ENCODE results near the gene CRB1. TPM values are rescaled to one million over a fixed set of nuclear protein-coding genes. Genes with fewer than 3 reads are reported as not detected.

Gene CRB1
- total RNA-seq, 2 experiments from 2014 or later = 0.09 TPM; not detected in 1

- no peak for DNase-seq
- no peak for ATAC-seq (ENCODE audit: low read depth)
Measured at GRCh38 chr1:197269053-197269452, 1.0 kb downstream of the CRB1 start.

GRCh38 chr1:197272791-197273190, 4.7 kb downstream of the CRB1 start:
- Mint-ChIP-seq H3K4me3 (no peak overlapping the region), H3K4me1 (no peaks in the 10 kb centered on the region), H3K9me3 (no peaks in the 10 kb centered on the region), H3K27me3 (no peaks in the 10 kb centered on the region), H3K27ac (no peak overlapping the region), H3K36me3 (no peaks in the 10 kb centered on the region)
- POLR2A ChIA-PET = no interaction called here
- ATAC-seq (ENCODE audit: low read depth) (no peak), DNase-seq (no peak)

More at GRCh38 chr1:197269053-197269452, 1.0 kb downstream of the CRB1 start:
- Mint-ChIP-seq H3K27me3 (no peaks in the 10 kb centered on the region), H3K4me3 (no peak overlapping the region), H3K4me1 (no peaks in the 10 kb centered on the region), H3K36me3 (no peaks in the 10 kb centered on the region), H3K9me3 (no peaks in the 10 kb centered on the region), H3K27ac (no peak overlapping the region)
- POLR2A ChIA-PET = no interaction called here

- Mint-ChIP-seq H3K9me3 (no peaks in the 10 kb centered on the region), H3K4me1 (no peaks in the 10 kb centered on the region), H3K27me3 (no peaks in the 10 kb centered on the region), H3K27ac (no peak overlapping the region), H3K4me3 (no peak overlapping the region), H3K36me3 (no peaks in the 10 kb centered on the region)
- no peak for ATAC-seq (ENCODE audit: low read depth)
- POLR2A ChIA-PET = no interaction called here
- no peak for DNase-seq
Measured at GRCh38 chr1:197277166-197277565, 9.1 kb downstream of the CRB1 start.

- Mint-ChIP-seq H3K9me3 (no peaks in the 10 kb centered on the region), H3K4me1 (peaks cover 14% of the 10 kb centered on the region), H3K27me3 (peaks cover 15% of the 10 kb centered on the region), H3K36me3 (no peaks in the 10 kb centered on the region), H3K27ac (no peak overlapping the region), H3K4me3 (no peak overlapping the region)
- ATAC-seq (ENCODE audit: low read depth) = no peak
- POLR2A ChIA-PET = no interaction called here
- DNase-seq = no peak
Measured at GRCh38 chr1:197284325-197284724, 16.3 kb downstream of the CRB1 start.

GRCh38 chr1:197284966-197285365, 16.9 kb downstream of the CRB1 start:
- DNase-seq (no peak), ATAC-seq (ENCODE audit: low read depth) (no peak)
- Mint-ChIP-seq H3K4me3 (no peak overlapping the region), H3K4me1 (peaks cover 14% of the 10 kb centered on the region), H3K27ac (no peak overlapping the region), H3K36me3 (no peaks in the 10 kb centered on the region), H3K9me3 (no peaks in the 10 kb centered on the region), H3K27me3 (peaks cover 15% of the 10 kb centered on the region)
- POLR2A ChIA-PET = no interaction called here

GRCh38 chr1:197285526-197286205, 17.6 kb downstream of the CRB1 start:
- POLR2A ChIA-PET = no interaction called here
- no peak for DNase-seq
- no peaks in the 10 kb centered on the region for H3K36me3 Mint-ChIP-seq
- peaks cover 18% of the 10 kb centered on the region for H3K4me1 Mint-ChIP-seq
- no peak overlapping the region for H3K4me3 Mint-ChIP-seq
- peak; percentile 56 for ATAC-seq (ENCODE audit: low read depth)
- no peaks in the 10 kb centered on the region for H3K9me3 Mint-ChIP-seq
- H3K27ac Mint-ChIP-seq = no peak overlapping the region
- H3K27me3 Mint-ChIP-seq = peaks cover 15% of the 10 kb centered on the region

GRCh38 chr1:197286634-197287033, 18.6 kb downstream of the CRB1 start:
- no peaks in the 10 kb centered on the region for H3K36me3 Mint-ChIP-seq
- POLR2A ChIA-PET = no interaction called here

GRCh38 chr1:197287863-197288262, 19.8 kb downstream of the CRB1 start:
- H3K27ac Mint-ChIP-seq = no peak overlapping the region
- no peak for DNase-seq

More at GRCh38 chr1:197286634-197287033, 18.6 kb downstream of the CRB1 start:
- peaks cover 15% of the 10 kb centered on the region for H3K27me3 Mint-ChIP-seq
- no peak overlapping the region for H3K27ac Mint-ChIP-seq
- no peaks in the 10 kb centered on the region for H3K9me3 Mint-ChIP-seq
- peaks cover 18% of the 10 kb centered on the region for H3K4me1 Mint-ChIP-seq
- no peak for ATAC-seq (ENCODE audit: low read depth)
- H3K4me3 Mint-ChIP-seq = no peak overlapping the region
- DNase-seq = no peak

GRCh38 chr1:197302775-197303174, 34.7 kb downstream of the CRB1 start:
- POLR2A ChIA-PET = no interaction called here
- no peak overlapping the region for H3K4me3 Mint-ChIP-seq
- H3K36me3 Mint-ChIP-seq = no peaks in the 10 kb centered on the region
- no peak overlapping the region for H3K27ac Mint-ChIP-seq
- ATAC-seq (ENCODE audit: low read depth) (no peak), DNase-seq (no peak)
- H3K9me3 Mint-ChIP-seq = peaks cover 1% of the 10 kb centered on the region
- H3K4me1 Mint-ChIP-seq = no peaks in the 10 kb centered on the region
- H3K27me3 Mint-ChIP-seq = peaks cover 3% of the 10 kb centered on the region

More at GRCh38 chr1:197287863-197288262, 19.8 kb downstream of the CRB1 start:
- no peak overlapping the region for H3K4me3 Mint-ChIP-seq
- no peaks in the 10 kb centered on the region for H3K9me3 Mint-ChIP-seq
- H3K27me3 Mint-ChIP-seq = peaks cover 18% of the 10 kb centered on the region
- POLR2A ChIA-PET = no interaction called here
- ATAC-seq (ENCODE audit: low read depth) = no peak
- H3K4me1 Mint-ChIP-seq = peaks cover 18% of the 10 kb centered on the region
- H3K36me3 Mint-ChIP-seq = no peaks in the 10 kb centered on the region

- DNase-seq (no peak), ATAC-seq (ENCODE audit: low read depth) (no peak)
- peaks cover 3% of the 10 kb centered on the region for H3K27me3 Mint-ChIP-seq
- H3K36me3 Mint-ChIP-seq = no peaks in the 10 kb centered on the region
- H3K9me3 Mint-ChIP-seq = peaks cover 1% of the 10 kb centered on the region
- no peaks in the 10 kb centered on the region for H3K4me1 Mint-ChIP-seq
- H3K27ac Mint-ChIP-seq = no peak overlapping the region
- POLR2A ChIA-PET = no interaction called here
- no peak overlapping the region for H3K4me3 Mint-ChIP-seq
Measured at GRCh38 chr1:197303463-197303862, 35.4 kb downstream of the CRB1 start.

GRCh38 chr1:197304638-197305200, 36.7 kb downstream of the CRB1 start:
- Mint-ChIP-seq H3K27me3 (peaks cover 3% of the 10 kb centered on the region), H3K36me3 (no peaks in the 10 kb centered on the region), H3K4me3 (no peak overlapping the region), H3K27ac (no peak overlapping the region), H3K4me1 (no peaks in the 10 kb centered on the region), H3K9me3 (peaks cover 1% of the 10 kb centered on the region)
- ATAC-seq (ENCODE audit: low read depth) = no peak
- DNase-seq = no peak
- POLR2A ChIA-PET = no interaction called here

GRCh38 chr1:197305925-197306324, 37.9 kb downstream of the CRB1 start:
- POLR2A ChIA-PET = no interaction called here
- H3K9me3 Mint-ChIP-seq = peaks cover 1% of the 10 kb centered on the region
- no peak overlapping the region for H3K4me3 Mint-ChIP-seq
- no peaks in the 10 kb centered on the region for H3K36me3 Mint-ChIP-seq
- no peaks in the 10 kb centered on the region for H3K4me1 Mint-ChIP-seq
- no peak overlapping the region for H3K27ac Mint-ChIP-seq
- H3K27me3 Mint-ChIP-seq = peaks cover 3% of the 10 kb centered on the region
- ATAC-seq (ENCODE audit: low read depth) = no peak
- DNase-seq = no peak

- ATAC-seq (ENCODE audit: low read depth) (no peak), DNase-seq (no peak)
- Mint-ChIP-seq H3K27ac (no peak overlapping the region), H3K4me3 (no peak overlapping the region), H3K36me3 (no peaks in the 10 kb centered on the region), H3K27me3 (peaks cover 3% of the 10 kb centered on the region), H3K4me1 (no peaks in the 10 kb centered on the region), H3K9me3 (peaks cover 1% of the 10 kb centered on the region)
- POLR2A ChIA-PET = no interaction called here
Measured at GRCh38 chr1:197306381-197307062, 38.5 kb downstream of the CRB1 start.

GRCh38 chr1:197307136-197307535, 39.1 kb downstream of the CRB1 start:
- Mint-ChIP-seq H3K4me1 (no peaks in the 10 kb centered on the region), H3K27ac (no peak overlapping the region), H3K36me3 (no peaks in the 10 kb centered on the region), H3K9me3 (no peaks in the 10 kb centered on the region), H3K27me3 (peaks cover 3% of the 10 kb centered on the region), H3K4me3 (no peak overlapping the region)
- DNase-seq (no peak), ATAC-seq (ENCODE audit: low read depth) (no peak)
- POLR2A ChIA-PET = no interaction called here
